ENCODE measurements around the gene C1orf116.

- TF ChIP-seq USF2 (IDR thresholded peaks at IDR 0.05; ENCODE audit: borderline replicate concordance, low read depth, low read length) = no peak
- TF ChIP-seq RXRA (IDR thresholded peaks at IDR 0.05; ENCODE audit: borderline replicate concordance, low read depth) = no peak
- no peak for TF ChIP-seq MAX (IDR thresholded peaks at IDR 0.05; ENCODE audit: low read depth)
- TF ChIP-seq USF1 (IDR thresholded peaks at IDR 0.05; ENCODE audit: borderline replicate concordance, low read depth) = no peak
- TF ChIP-seq REST (IDR thresholded peaks at IDR 0.05; ENCODE audit: low read depth, low read length) = no peak
- TF ChIP-seq CTCF (IDR thresholded peaks at IDR 0.05) = no peak
- TF ChIP-seq RFX5 (IDR thresholded peaks at IDR 0.05; ENCODE audit: low read length) = no peak
- no peak for TF ChIP-seq FOSL2 (IDR thresholded peaks at IDR 0.05; ENCODE audit: borderline replicate concordance, low read depth)
- no peak for TF ChIP-seq YY1 (IDR thresholded peaks at IDR 0.05; ENCODE audit: low read depth)
- TF ChIP-seq CHD2 (IDR thresholded peaks at IDR 0.05; ENCODE audit: low read length, partially characterized antibody) = no peak
These were observed 4.6 kb downstream of the C1orf116 start for GRCh38 chr1:207027921-207028320.

All from SK-N-SH (cell line).